A549 (cell line): ENCODE measurements around the gene FOXO3. TPM values are rescaled to one million over a fixed set of nuclear protein-coding genes. Genes with fewer than 3 reads are reported as not detected.

Experiments
- ATAC-seq, 2 experiments: fragments of 200-7000 bp in 1 of 2; fragments of >200 bp in 1 of 2; cut with Nextera tagmentation in 1 of 2; cut with Tn5 transposase in 1 of 2; 3 replicates each; pipeline versions ENCODE4 v1.8.0 to v1.9.1; 2018 to 2020; ENCODE audit warnings: mild to moderate bottlenecking in 1 of 2, moderate library complexity in 1 of 2
- CTCF ChIA-PET: fragments of 300-600 bp; sonication (Branson Sonifier 250); formaldehyde crosslinking; extraction: SDS; loops from one replicate; lab custom pipeline; 2021; ENCODE audit warnings: antibody characterized with exemption, inconsistent platforms; lab: Yijun Ruan, JAX
- POLR2A ChIA-PET: fragments of 350-600 bp; formaldehyde crosslinking; extraction: SDS; loops from one replicate; lab custom pipeline; 2021; ENCODE audit warnings: antibody characterized with exemption, inconsistent platforms; lab: Yijun Ruan, JAX
- DNase-seq, 2 experiments: peaks; one replicate each; pipeline versions ENCODE4 v3.0.0 to v3.0.0-alpha.2; 2011 to 2016; ENCODE audit warnings: low read depth in 1 of 2, low spot score in 1 of 2
- FAIRE-seq: peaks from 2 replicates; lab custom pipeline; 2011; peaks lifted over from hg19 to GRCh38; lab: Jason Lieb, UNC
- H3K27ac ChIP-seq, 2 experiments: fragments of >200 bp; sonication (Bioruptor Twin); formaldehyde crosslinking; 3 replicates each; pipeline ENCODE4 v1.5.1; 2016 to 2017
- H3K4me1 ChIP-seq: fragments of >200 bp; sonication (Bioruptor Twin); formaldehyde crosslinking; 3 replicates; pipeline ENCODE4 v1.6.1; 2016
- H3K4me2 ChIP-seq: fragments of >200 bp; sonication (Bioruptor Twin); formaldehyde crosslinking; 3 replicates; pipeline ENCODE4 v1.6.1; 2016
- H3K4me3 ChIP-seq: fragments of >200 bp; sonication (Bioruptor Twin); formaldehyde crosslinking; 3 replicates; pipeline ENCODE4 v1.5.1; 2016
- H3K9me3 ChIP-seq: fragments of >200 bp; sonication (Bioruptor Twin); formaldehyde crosslinking; 3 replicates; pipeline ENCODE4 v1.6.1; 2016
- BCL3 ChIP-seq: fragments of >200 bp; sonication (Bioruptor Twin); formaldehyde crosslinking; IDR thresholded peaks from 3 replicates; pipeline ENCODE4 v1.6.1; 2016
- BHLHE40 ChIP-seq: IDR thresholded peaks from 2 replicates; pipeline ENCODE4 v1.6.1; 2012; ENCODE audit warnings: low read depth, low read length, inconsistent platforms
- CTCF ChIP-seq: fragments of >200 bp; sonication (Bioruptor Twin); formaldehyde crosslinking; IDR thresholded peaks from 3 replicates; pipeline ENCODE4 v1.5.1; 2016
- EHF ChIP-seq: fragments of 250-450 bp; sonication (Bioruptor Pico); IDR thresholded peaks from 2 replicates; pipeline ENCODE4 v1.5.0; 2020; ENCODE audit warnings: mild to moderate bottlenecking
- ELK1 ChIP-seq: fragments of 150-350 bp; IDR thresholded peaks from 2 replicates; pipeline ENCODE4 v1.6.1; 2014; ENCODE audit warnings: low read depth, mild to moderate bottlenecking, low read length
- EP300 ChIP-seq, 2 experiments: fragments of >200 bp; sonication (Bioruptor Twin); formaldehyde crosslinking; IDR thresholded peaks; 2 replicates in 1 of 2; 3 replicates in 1 of 2; pipeline ENCODE4 v1.6.1; 2016 to 2017
- FOSL2 ChIP-seq, 2 experiments: fragments of 450-650 bp in 1 of 2; fragments of >200 bp in 1 of 2; sonication (Bioruptor Twin) in 1 of 2; formaldehyde crosslinking; IDR thresholded peaks; 2 replicates each; pipeline versions ENCODE4 v1.5.0 to v1.6.1; 2016 to 2020; ENCODE audit warnings: mild to moderate bottlenecking in 1 of 2, moderate library complexity in 1 of 2
- FOXS1 ChIP-seq: fragments of 250-450 bp; sonication (Bioruptor Pico); IDR thresholded peaks from 2 replicates; pipeline ENCODE4 v1.5.0; 2020; ENCODE audit warnings: mild to moderate bottlenecking, moderate library complexity
- GATA3 ChIP-seq: IDR thresholded peaks from 2 replicates; pipeline ENCODE4 v1.6.1; 2012; ENCODE audit warnings: borderline replicate concordance
- HMGXB4 ChIP-seq: fragments of 250-450 bp; sonication (Bioruptor Pico); IDR thresholded peaks from 2 replicates; pipeline ENCODE4 v1.5.0; 2021; ENCODE audit warnings: mild to moderate bottlenecking, moderate library complexity, borderline replicate concordance
- HOXA7 ChIP-seq: fragments of 250-450 bp; sonication (Bioruptor Pico); IDR thresholded peaks from 2 replicates; pipeline ENCODE4 v1.5.0; 2020; ENCODE audit warnings: mild to moderate bottlenecking, moderate library complexity
- HOXB13 ChIP-seq: fragments of 250-450 bp; sonication (Bioruptor Pico); IDR thresholded peaks from 2 replicates; pipeline ENCODE4 v1.5.0; 2020; ENCODE audit warnings: low read depth, mild to moderate bottlenecking, moderate library complexity
- MYC ChIP-seq: IDR thresholded peaks from 2 replicates; pipeline ENCODE4 v1.6.1; 2012; ENCODE audit warnings: mild to moderate bottlenecking, inconsistent platforms, low read length, improper control_type of control experiment, borderline replicate concordance
- NFE2L2 ChIP-seq: fragments of 150-350 bp; conservative IDR thresholded peaks from 2 replicates; pipeline ENCODE4 v1.6.1; 2014; ENCODE audit warnings: low read length
- RAD21 ChIP-seq, 2 experiments: fragments of >200 bp in 1 of 2; sonication (Bioruptor Twin) in 1 of 2; formaldehyde crosslinking in 1 of 2; IDR thresholded peaks in 1 of 2; conservative IDR thresholded peaks in 1 of 2; 2 replicates in 1 of 2; 3 replicates in 1 of 2; pipeline ENCODE4 v1.6.1; 2012 to 2018; ENCODE audit warnings: inconsistent platforms in 1 of 2
- RARB ChIP-seq: fragments of 250-450 bp; sonication (Bioruptor Pico); IDR thresholded peaks from 2 replicates; pipeline ENCODE4 v1.8.0; 2021; ENCODE audit warnings: mild to moderate bottlenecking, moderate library complexity
- RCOR1 ChIP-seq: fragments of 150-350 bp; IDR thresholded peaks from 2 replicates; pipeline ENCODE4 v1.6.1; 2014; ENCODE audit warnings: antibody characterized with exemption, low read length, low read depth
- RNF2 ChIP-seq: fragments of 200-600 bp; sonication (generic); IDR thresholded peaks from 2 replicates; pipeline ENCODE4 v1.6.1; 2016; ENCODE audit warnings: low read depth, mild to moderate bottlenecking, antibody characterized with exemption, moderate library complexity, borderline replicate concordance
- TP53 ChIP-seq: fragments of 250-450 bp; sonication (Bioruptor Pico); IDR thresholded peaks from 2 replicates; pipeline ENCODE4 v1.5.0; 2021; ENCODE audit warnings: mild to moderate bottlenecking, moderate library complexity
- ZFP36 ChIP-seq: fragments of 450-650 bp; IDR thresholded peaks from 2 replicates; pipeline ENCODE4 v1.6.1; 2014; ENCODE audit warnings: borderline replicate concordance; ENCODE audit not compliant: partially characterized antibody
- WGBS: methylation state at CpG from one replicate; pipeline ENCODE4 v1.1.6; 2017; ENCODE audit errors: missing lambda C conversion rate; 5-methylcytosine and 5-hydroxymethylcytosine counted together
- polyA plus RNA-seq, 4 experiments: library from polyadenylated mRNA; depleted of rRNA in 3 of 4; stranded (reverse); fragments of >200 nt; fragmentation: RNase III in 1 of 4; extraction: RNeasy Plus Mini Kit Qiagen cat#74134 plus additional on column Dnase treatment in 1 of 4; gene quantifications; 2 replicates in 3 of 4; 3 replicates in 1 of 4; pipeline ENCODE4 v1.2.3, GENCODE V29; 2011 to 2017

FOXO3 gene
- polyA plus RNA-seq, 2 of the 4 experiments (the other 2 are of a cell fraction): 4.6 to 7.5 TPM

GRCh38 chr6:108546079-108547049 is 14.4 kb upstream of the FOXO3 start:
- ChIA-PET POLR2A (no interaction called here), CTCF (interaction anchor here (1.1 to 7.4 kb wide), 4 partner anchors 11 to 526 kb away, joined by 5 to 79 read pairs (median 42); no protein-coding TSS in a partner anchor)
- Histone ChIP-seq H3K27ac (no peak overlapping the region), H3K4me2 (no peak overlapping the region), H3K4me1 (no peaks in the 10 kb centered on the region), H3K4me3 (no peak overlapping the region), H3K9me3 (no peaks in the 10 kb centered on the region)
- TF ChIP-seq ZFP36: no peak
- no peak for TF ChIP-seq FOSL2 (IDR thresholded peaks at IDR 0.05)
- no peak for TF ChIP-seq FOSL2 (CRISPR knock-in tag; IDR thresholded peaks at IDR 0.05)
- TF ChIP-seq EHF: no peak
- no peak for TF ChIP-seq RARB (CRISPR knock-in tag)
- TF ChIP-seq HOXA7 (CRISPR knock-in tag): no peak
- TF ChIP-seq HMGXB4: no peak
- TF ChIP-seq RCOR1: no peak
- no peak for TF ChIP-seq BCL3
- TF ChIP-seq BHLHE40: no peak
- no peak for TF ChIP-seq NFE2L2
- TF ChIP-seq FOXS1: no peak
- no peak for TF ChIP-seq CTCF
- no peak for TF ChIP-seq RAD21 (conservative IDR thresholded peaks at IDR 0.05 in 1 of 2, IDR thresholded peaks at IDR 0.05 in 1 of 2)
- no peak for TF ChIP-seq ELK1
- ATAC-seq: no peak
- no peak for FAIRE-seq
- WGBS: 68% methylated on average over 6 of the region's 6 CpGs
- no peak for DNase-seq

GRCh38 chr6:108549241-108549640 is 11.5 kb upstream of the FOXO3 start:
- H3K4me1 ChIP-seq: no peaks in the 10 kb centered on the region
- 85% methylated on average over 1 of the region's 1 CpG for WGBS
- H3K27ac ChIP-seq: no peak overlapping the region
- H3K4me3 ChIP-seq: no peak overlapping the region
- ATAC-seq (no peak), FAIRE-seq (no peak), DNase-seq (no peak)
- H3K9me3 ChIP-seq: no peaks in the 10 kb centered on the region
- H3K4me2 ChIP-seq: no peak overlapping the region
- ChIA-PET CTCF (interaction anchor here (1.7 kb wide), 1 partner anchor 233 kb away, joined by 3 read pairs; no protein-coding TSS in a partner anchor), POLR2A (no interaction called here)
- TF ChIP-seq NFE2L2 (no peak), ZFP36 (no peak), EP300 (IDR thresholded peaks at IDR 0.05) (no peak), RNF2 (no peak), MYC (no peak), TP53 (CRISPR knock-in tag) (no peak), GATA3 (no peak), ELK1 (no peak), BCL3 (no peak), HOXB13 (no peak)
